Measurements from ENCODE around the gene SRGAP2B. TPM values are rescaled to one million over a fixed set of nuclear protein-coding genes. Genes with fewer than 3 reads are reported as not detected.
"Not testable (repeated sequence)": the region's sequence is repeated elsewhere in the genome, so short reads cannot be mapped to it uniquely, and the experiment has no call there.

SRGAP2B gene
- total RNA-seq, 1 donor from 2014 or later, result 37.9 TPM

GRCh38 chr1:144917154-144918026 is 177.7 kb downstream of the SRGAP2B start:
- not testable (repeated sequence) for H3K36me3 Mint-ChIP-seq (ENCODE audit: low read depth); H3K4me1 Mint-ChIP-seq (ENCODE audit: low read depth); H3K9me3 Mint-ChIP-seq (ENCODE audit: low read depth); H3K4me3 Mint-ChIP-seq (ENCODE audit: unreplicated experiment); H3K27ac Mint-ChIP-seq (ENCODE audit: unreplicated experiment); H3K27me3 Mint-ChIP-seq (ENCODE audit: low read depth); DNase-seq (ENCODE audit: low spot score)

GRCh38 chr1:144913977-144914734 is 181.0 kb downstream of the SRGAP2B start:
- DNase-seq (ENCODE audit: low spot score); H3K9me3 Mint-ChIP-seq (ENCODE audit: low read depth); H3K36me3 Mint-ChIP-seq (ENCODE audit: low read depth); H3K27ac Mint-ChIP-seq (ENCODE audit: unreplicated experiment); H3K4me1 Mint-ChIP-seq (ENCODE audit: low read depth); H3K4me3 Mint-ChIP-seq (ENCODE audit: unreplicated experiment); H3K27me3 Mint-ChIP-seq (ENCODE audit: low read depth): not testable (repeated sequence)
- peak; percentile 50 for TF ChIP-seq CTCF (IDR thresholded peaks at IDR 0.05)

GRCh38 chr1:144913458-144913857 is 181.7 kb downstream of the SRGAP2B start:
- H3K27ac Mint-ChIP-seq (ENCODE audit: unreplicated experiment); H3K36me3 Mint-ChIP-seq (ENCODE audit: low read depth); H3K4me1 Mint-ChIP-seq (ENCODE audit: low read depth); DNase-seq (ENCODE audit: low spot score); H3K4me3 Mint-ChIP-seq (ENCODE audit: unreplicated experiment); H3K27me3 Mint-ChIP-seq (ENCODE audit: low read depth); H3K9me3 Mint-ChIP-seq (ENCODE audit: low read depth): not testable (repeated sequence)

GRCh38 chr1:144910729-144911128 is 184.4 kb downstream of the SRGAP2B start:
- H3K9me3 Mint-ChIP-seq (ENCODE audit: low read depth); H3K27ac Mint-ChIP-seq (ENCODE audit: unreplicated experiment); DNase-seq (ENCODE audit: low spot score); H3K4me3 Mint-ChIP-seq (ENCODE audit: unreplicated experiment); H3K27me3 Mint-ChIP-seq (ENCODE audit: low read depth); H3K4me1 Mint-ChIP-seq (ENCODE audit: low read depth); H3K36me3 Mint-ChIP-seq (ENCODE audit: low read depth): not testable (repeated sequence)

- H3K36me3 Mint-ChIP-seq (ENCODE audit: low read depth); H3K27me3 Mint-ChIP-seq (ENCODE audit: low read depth); H3K4me1 Mint-ChIP-seq (ENCODE audit: low read depth); H3K27ac Mint-ChIP-seq (ENCODE audit: unreplicated experiment); H3K4me3 Mint-ChIP-seq (ENCODE audit: unreplicated experiment); DNase-seq (ENCODE audit: low spot score); H3K9me3 Mint-ChIP-seq (ENCODE audit: low read depth): not testable (repeated sequence)
These were observed 194.3 kb downstream of the SRGAP2B start for GRCh38 chr1:144900841-144901240.

GRCh38 chr1:144894454-144895201 is 200.5 kb downstream of the SRGAP2B start:
- not testable (repeated sequence) for DNase-seq (ENCODE audit: low spot score); H3K27me3 Mint-ChIP-seq (ENCODE audit: low read depth); H3K4me3 Mint-ChIP-seq (ENCODE audit: unreplicated experiment); H3K4me1 Mint-ChIP-seq (ENCODE audit: low read depth); H3K36me3 Mint-ChIP-seq (ENCODE audit: low read depth); H3K9me3 Mint-ChIP-seq (ENCODE audit: low read depth); H3K27ac Mint-ChIP-seq (ENCODE audit: unreplicated experiment)

- not testable (repeated sequence) for H3K9me3 Mint-ChIP-seq (ENCODE audit: low read depth); H3K27ac Mint-ChIP-seq (ENCODE audit: unreplicated experiment); H3K4me1 Mint-ChIP-seq (ENCODE audit: low read depth); H3K27me3 Mint-ChIP-seq (ENCODE audit: low read depth); DNase-seq (ENCODE audit: low spot score); H3K36me3 Mint-ChIP-seq (ENCODE audit: low read depth); H3K4me3 Mint-ChIP-seq (ENCODE audit: unreplicated experiment)
These were observed 201.3 kb downstream of the SRGAP2B start for GRCh38 chr1:144893710-144894438.

GRCh38 chr1:144893062-144893461 is 202.1 kb downstream of the SRGAP2B start:
- H3K9me3 Mint-ChIP-seq (ENCODE audit: low read depth); H3K27me3 Mint-ChIP-seq (ENCODE audit: low read depth); DNase-seq (ENCODE audit: low spot score); H3K27ac Mint-ChIP-seq (ENCODE audit: unreplicated experiment); H3K36me3 Mint-ChIP-seq (ENCODE audit: low read depth); H3K4me1 Mint-ChIP-seq (ENCODE audit: low read depth); H3K4me3 Mint-ChIP-seq (ENCODE audit: unreplicated experiment): not testable (repeated sequence)

GRCh38 chr1:144889450-144890115 is 205.5 kb downstream of the SRGAP2B start:
- not testable (repeated sequence) for H3K9me3 Mint-ChIP-seq (ENCODE audit: low read depth); H3K27ac Mint-ChIP-seq (ENCODE audit: unreplicated experiment); H3K4me3 Mint-ChIP-seq (ENCODE audit: unreplicated experiment); H3K36me3 Mint-ChIP-seq (ENCODE audit: low read depth); H3K27me3 Mint-ChIP-seq (ENCODE audit: low read depth); DNase-seq (ENCODE audit: low spot score); H3K4me1 Mint-ChIP-seq (ENCODE audit: low read depth)

- peak overlapping the region; percentile 53 for H3K4me3 Mint-ChIP-seq (ENCODE audit: unreplicated experiment)
- not testable (repeated sequence) for H3K4me1 Mint-ChIP-seq (ENCODE audit: low read depth); H3K27me3 Mint-ChIP-seq (ENCODE audit: low read depth); H3K27ac Mint-ChIP-seq (ENCODE audit: unreplicated experiment); H3K36me3 Mint-ChIP-seq (ENCODE audit: low read depth); H3K9me3 Mint-ChIP-seq (ENCODE audit: low read depth)
- DNase-seq (ENCODE audit: low spot score), result peak; percentile 40
These were observed 212.1 kb downstream of the SRGAP2B start for GRCh38 chr1:144883022-144883421.

Measured in chondrocyte (in vitro differentiated cells).